ENCODE data around the gene TAMALIN.

TAMALIN gene

GRCh38 chr12:52006726-52007157, at the start of gene TAMALIN:
Gene TAMALIN (plus strand): TSS chr12:52006946. CDS start chr12:52007020, 74 bp downstream.
- no peak for TF ChIP-seq GATA3 (IDR thresholded peaks at IDR 0.05; ENCODE audit: low read depth, low read length)
- no peak for TF ChIP-seq GATA2 (IDR thresholded peaks at IDR 0.05; ENCODE audit: low read depth, low read length)

- no peak for TF ChIP-seq GATA3 (IDR thresholded peaks at IDR 0.05; ENCODE audit: low read depth, low read length)
- TF ChIP-seq GATA2 (IDR thresholded peaks at IDR 0.05; ENCODE audit: low read depth, low read length) = no peak
Observed at GRCh38 chr12:51958542-51958941, 48.2 kb upstream of the TAMALIN start.

GRCh38 chr12:51959211-51959610, 47.5 kb upstream of the TAMALIN start:
- TF ChIP-seq GATA3 (IDR thresholded peaks at IDR 0.05; ENCODE audit: low read depth, low read length) (no peak), GATA2 (IDR thresholded peaks at IDR 0.05; ENCODE audit: low read depth, low read length) (no peak)

GRCh38 chr12:51959921-51960320, 46.8 kb upstream of the TAMALIN start:
- TF ChIP-seq GATA2 (IDR thresholded peaks at IDR 0.05; ENCODE audit: low read depth, low read length) = no peak
- no peak for TF ChIP-seq GATA3 (IDR thresholded peaks at IDR 0.05; ENCODE audit: low read depth, low read length)

- TF ChIP-seq GATA2 (IDR thresholded peaks at IDR 0.05; ENCODE audit: low read depth, low read length) (no peak), GATA3 (IDR thresholded peaks at IDR 0.05; ENCODE audit: low read depth, low read length) (no peak)
Observed at GRCh38 chr12:51960488-51960887, 46.3 kb upstream of the TAMALIN start.

GRCh38 chr12:51960890-51961289, 45.9 kb upstream of the TAMALIN start:
- no peak for TF ChIP-seq GATA2 (IDR thresholded peaks at IDR 0.05; ENCODE audit: low read depth, low read length)
- TF ChIP-seq GATA3 (IDR thresholded peaks at IDR 0.05; ENCODE audit: low read depth, low read length) = no peak

- TF ChIP-seq GATA2 (IDR thresholded peaks at IDR 0.05; ENCODE audit: low read depth, low read length) (no peak), GATA3 (IDR thresholded peaks at IDR 0.05; ENCODE audit: low read depth, low read length) (no peak)
Observed at GRCh38 chr12:51961834-51962233, 44.9 kb upstream of the TAMALIN start.

GRCh38 chr12:51962737-51963136, 44.0 kb upstream of the TAMALIN start:
- TF ChIP-seq GATA2 (IDR thresholded peaks at IDR 0.05; ENCODE audit: low read depth, low read length) (no peak), GATA3 (IDR thresholded peaks at IDR 0.05; ENCODE audit: low read depth, low read length) (no peak)

- TF ChIP-seq GATA3 (IDR thresholded peaks at IDR 0.05; ENCODE audit: low read depth, low read length) (no peak), GATA2 (IDR thresholded peaks at IDR 0.05; ENCODE audit: low read depth, low read length) (no peak)
Observed at GRCh38 chr12:51963477-51963876, 43.3 kb upstream of the TAMALIN start.

- TF ChIP-seq GATA2 (IDR thresholded peaks at IDR 0.05; ENCODE audit: low read depth, low read length) (no peak), GATA3 (IDR thresholded peaks at IDR 0.05; ENCODE audit: low read depth, low read length) (no peak)
Observed at GRCh38 chr12:51969643-51970042, 37.1 kb upstream of the TAMALIN start.

GRCh38 chr12:51970904-51971646, 35.7 kb upstream of the TAMALIN start:
- no peak for TF ChIP-seq GATA3 (IDR thresholded peaks at IDR 0.05; ENCODE audit: low read depth, low read length)
- TF ChIP-seq GATA2 (IDR thresholded peaks at IDR 0.05; ENCODE audit: low read depth, low read length) = no peak

- no peak for TF ChIP-seq GATA3 (IDR thresholded peaks at IDR 0.05; ENCODE audit: low read depth, low read length)
- no peak for TF ChIP-seq GATA2 (IDR thresholded peaks at IDR 0.05; ENCODE audit: low read depth, low read length)
Observed at GRCh38 chr12:51971679-51972421, 34.9 kb upstream of the TAMALIN start.

GRCh38 chr12:51972422-51972812, 34.3 kb upstream of the TAMALIN start:
- TF ChIP-seq GATA2 (IDR thresholded peaks at IDR 0.05; ENCODE audit: low read depth, low read length) (no peak), GATA3 (IDR thresholded peaks at IDR 0.05; ENCODE audit: low read depth, low read length) (no peak)

GRCh38 chr12:51972849-51973273, 33.9 kb upstream of the TAMALIN start:
- no peak for TF ChIP-seq GATA2 (IDR thresholded peaks at IDR 0.05; ENCODE audit: low read depth, low read length)
- TF ChIP-seq GATA3 (IDR thresholded peaks at IDR 0.05; ENCODE audit: low read depth, low read length) = no peak

- TF ChIP-seq GATA3 (IDR thresholded peaks at IDR 0.05; ENCODE audit: low read depth, low read length) (no peak), GATA2 (IDR thresholded peaks at IDR 0.05; ENCODE audit: low read depth, low read length) (no peak)
Observed at GRCh38 chr12:51973560-51973959, 33.2 kb upstream of the TAMALIN start.

All from SH-SY5Y (cell line).